PC-9 (cell line): ENCODE results near the gene BUD23.

ENCODE experiments used
- EZH2 ChIP-seq: fragments of 200-600 bp; sonication (generic); IDR thresholded peaks from 2 replicates; pipeline ENCODE4 v1.8.0; 2017; ENCODE audit warnings: antibody characterized with exemption, low read depth
- TF ChIP-seq, protein P1 (sequence below): fragments of 200-600 bp; sonication (generic); conservative IDR thresholded peaks from 2 replicates; pipeline ENCODE4 v1.6.1; 2017; ENCODE audit warnings: mixed run types, antibody characterized with exemption, mild to moderate bottlenecking, moderate library complexity

DNA sequence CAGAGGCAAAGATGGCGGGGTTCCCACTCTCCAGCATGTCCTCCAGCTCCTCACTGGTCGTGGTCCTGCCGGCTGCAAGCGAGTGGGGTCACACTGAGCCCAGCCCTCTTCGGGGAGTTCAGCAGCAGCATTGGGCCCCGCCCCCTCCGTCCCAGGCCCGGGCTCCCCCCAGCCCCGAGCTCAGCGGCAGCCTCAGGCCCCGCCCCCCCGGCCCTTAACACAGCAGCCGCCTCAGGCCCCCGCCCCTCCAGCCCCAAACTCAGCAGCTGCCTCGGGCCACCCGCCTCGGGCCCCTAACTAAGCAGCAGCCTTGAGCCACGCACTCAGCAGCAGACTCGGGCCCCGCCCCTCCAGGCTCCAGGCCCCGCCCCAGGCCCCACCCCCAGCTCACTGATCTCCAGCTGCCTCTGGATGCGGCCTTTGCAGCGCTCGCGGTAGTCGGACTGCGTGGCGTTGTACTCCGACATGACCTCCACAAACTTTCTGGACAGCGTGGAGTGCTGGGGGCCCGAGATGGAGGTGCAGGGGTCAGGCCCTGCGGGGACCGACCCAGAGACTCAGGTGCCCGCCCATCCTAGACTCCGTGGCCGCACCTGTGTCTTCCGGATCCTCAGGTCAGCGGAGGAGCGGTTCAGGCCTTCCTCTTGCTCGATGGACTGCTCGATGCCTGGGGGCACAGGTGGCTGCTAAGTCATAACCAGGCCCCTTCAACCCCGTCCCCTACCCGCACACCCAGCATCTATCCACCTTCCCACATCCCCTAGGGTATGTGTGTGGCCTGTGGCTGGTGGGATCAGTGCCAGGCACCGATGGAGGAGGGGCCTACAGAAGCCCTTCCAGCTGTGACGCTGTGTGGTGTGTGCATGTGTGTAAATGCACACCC, 20.6 kb downstream of the BUD23 start:
- TF ChIP-seq, protein P1, sequence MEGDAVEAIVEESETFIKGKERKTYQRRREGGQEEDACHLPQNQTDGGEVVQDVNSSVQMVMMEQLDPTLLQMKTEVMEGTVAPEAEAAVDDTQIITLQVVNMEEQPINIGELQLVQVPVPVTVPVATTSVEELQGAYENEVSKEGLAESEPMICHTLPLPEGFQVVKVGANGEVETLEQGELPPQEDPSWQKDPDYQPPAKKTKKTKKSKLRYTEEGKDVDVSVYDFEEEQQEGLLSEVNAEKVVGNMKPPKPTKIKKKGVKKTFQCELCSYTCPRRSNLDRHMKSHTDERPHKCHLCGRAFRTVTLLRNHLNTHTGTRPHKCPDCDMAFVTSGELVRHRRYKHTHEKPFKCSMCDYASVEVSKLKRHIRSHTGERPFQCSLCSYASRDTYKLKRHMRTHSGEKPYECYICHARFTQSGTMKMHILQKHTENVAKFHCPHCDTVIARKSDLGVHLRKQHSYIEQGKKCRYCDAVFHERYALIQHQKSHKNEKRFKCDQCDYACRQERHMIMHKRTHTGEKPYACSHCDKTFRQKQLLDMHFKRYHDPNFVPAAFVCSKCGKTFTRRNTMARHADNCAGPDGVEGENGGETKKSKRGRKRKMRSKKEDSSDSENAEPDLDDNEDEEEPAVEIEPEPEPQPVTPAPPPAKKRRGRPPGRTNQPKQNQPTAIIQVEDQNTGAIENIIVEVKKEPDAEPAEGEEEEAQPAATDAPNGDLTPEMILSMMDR, result no peak
- TF ChIP-seq EZH2, result no peak
